BJ (cell line): ENCODE measurements around the gene SFTPA2. TPM values are rescaled to one million over a fixed set of nuclear protein-coding genes. Genes with fewer than 3 reads are reported as not detected.
"Not testable (repeated sequence)": the region's sequence is repeated elsewhere in the genome, so short reads cannot be mapped to it uniquely, and the experiment has no call there.

Experiments
- CTCF ChIA-PET: fragments of 350-600 bp; formaldehyde crosslinking; extraction: SDS; loops from one replicate; lab custom pipeline; 2021; ENCODE audit warnings: antibody characterized with exemption, inconsistent platforms; lab: Yijun Ruan, JAX
- POLR2A ChIA-PET: fragments of 300-600 bp; sonication (Branson Sonifier 250); formaldehyde crosslinking; extraction: SDS; loops from one replicate; lab custom pipeline; 2021; ENCODE audit warnings: antibody characterized with exemption; lab: Charles Lee
- DNase-seq: peaks from one replicate; pipeline ENCODE4 v3.0.0-alpha.2; 2011; ENCODE audit warnings: low read depth
- H3K27me3 ChIP-seq: 2 replicates; pipeline ENCODE4 v1.6.0; 2011; ENCODE audit warnings: low read length; ENCODE audit not compliant: control insufficient read depth, insufficient read depth
- H3K36me3 ChIP-seq: 2 replicates; pipeline ENCODE4 v1.5.1; 2011; ENCODE audit warnings: low read length; ENCODE audit not compliant: control insufficient read depth, insufficient read depth
- H3K4me3 ChIP-seq: 2 replicates; pipeline ENCODE4 v1.5.1; 2011; ENCODE audit warnings: low read depth, mild to moderate bottlenecking, control low read depth, low read length
- CTCF ChIP-seq: IDR thresholded peaks from 2 replicates; pipeline ENCODE4 v1.5.1; 2011; ENCODE audit warnings: low read depth, mild to moderate bottlenecking, control low read depth, inconsistent platforms, low read length, moderate library complexity; ENCODE audit not compliant: insufficient read depth
- polyA plus RNA-seq: library from polyadenylated mRNA; depleted of rRNA; stranded (reverse); fragments of >200 nt; gene quantifications from 2 replicates; pipeline ENCODE4 v1.2.3, GENCODE V29; 2011

The SFTPA2 gene
- polyA plus RNA-seq, 1 experiment, result not detected

GRCh38 chr10:79601939-79602338, 41.7 kb upstream of the SFTPA2 start:
- Histone ChIP-seq H3K36me3 (no peaks in the 10 kb centered on the region), H3K4me3 (no peak overlapping the region), H3K27me3 (no peaks in the 10 kb centered on the region; the same call in 1 of the 2 replicates)
- no peak for DNase-seq
- ChIA-PET POLR2A (no interaction called here), CTCF (no interaction called here)
- no peak for TF ChIP-seq CTCF

- H3K36me3 ChIP-seq, CTCF ChIA-PET, POLR2A ChIA-PET, H3K27me3 ChIP-seq, DNase-seq, H3K4me3 ChIP-seq: not testable (repeated sequence)
These were observed 39.4 kb upstream of the SFTPA2 start for GRCh38 chr10:79599644-79600043.

GRCh38 chr10:79595510-79595909, 35.3 kb upstream of the SFTPA2 start:
- no peak overlapping the region for H3K4me3 ChIP-seq
- ChIA-PET CTCF (no interaction called here), POLR2A (no interaction called here)
- no peaks in the 10 kb centered on the region for H3K36me3 ChIP-seq
- no peaks in the 10 kb centered on the region for H3K27me3 ChIP-seq
- no peak for DNase-seq
- no peak for TF ChIP-seq CTCF

GRCh38 chr10:79594565-79594964, 34.4 kb upstream of the SFTPA2 start:
- H3K36me3 ChIP-seq, H3K27me3 ChIP-seq, DNase-seq, H3K4me3 ChIP-seq, POLR2A ChIA-PET: not testable (repeated sequence)
- CTCF ChIA-PET, result interaction anchor here (1.0 to 1.8 kb wide), 2 partner anchors 10 to 11 kb away, joined by 3 to 4 read pairs; no protein-coding TSS in a partner anchor

GRCh38 chr10:79593377-79593776, 33.2 kb upstream of the SFTPA2 start:
- ChIA-PET CTCF (interaction anchor here (1.0 to 1.8 kb wide), 3 partner anchors 9 to 31 kb away, joined by 3 to 4 read pairs (median 4); no protein-coding TSS in a partner anchor), POLR2A (no interaction called here)
- no peak for TF ChIP-seq CTCF
- DNase-seq, result no peak
- no peak overlapping the region for H3K4me3 ChIP-seq
- no peaks in the 10 kb centered on the region for H3K36me3 ChIP-seq
- no peaks in the 10 kb centered on the region for H3K27me3 ChIP-seq

GRCh38 chr10:79588800-79589199, 28.6 kb upstream of the SFTPA2 start:
- no peak for DNase-seq
- CTCF ChIA-PET, result no interaction called here
- H3K27me3 ChIP-seq, result peaks cover 1% of the 10 kb centered on the region; the same call in 1 of the 2 replicates
- no peak overlapping the region for H3K4me3 ChIP-seq
- H3K36me3 ChIP-seq, result no peaks in the 10 kb centered on the region
- POLR2A ChIA-PET, result no interaction called here
- no peak for TF ChIP-seq CTCF
